HG03196 (cell line): ENCODE data around the gene IFT25.
A peak's percentile ranks its signal among the peaks of the same experiment; 100 is the strongest.
"Not testable (repeated sequence)": the region's sequence is repeated elsewhere in the genome, so short reads cannot be mapped to it uniquely, and the experiment has no call there.

Experiments
- ATAC-seq: cut with Tn5 transposase; IDR thresholded peaks from one replicate; pipeline ENCODE4 v1.9.1; 2021; ENCODE audit not compliant: unreplicated experiment

IFT25 gene

DNA sequence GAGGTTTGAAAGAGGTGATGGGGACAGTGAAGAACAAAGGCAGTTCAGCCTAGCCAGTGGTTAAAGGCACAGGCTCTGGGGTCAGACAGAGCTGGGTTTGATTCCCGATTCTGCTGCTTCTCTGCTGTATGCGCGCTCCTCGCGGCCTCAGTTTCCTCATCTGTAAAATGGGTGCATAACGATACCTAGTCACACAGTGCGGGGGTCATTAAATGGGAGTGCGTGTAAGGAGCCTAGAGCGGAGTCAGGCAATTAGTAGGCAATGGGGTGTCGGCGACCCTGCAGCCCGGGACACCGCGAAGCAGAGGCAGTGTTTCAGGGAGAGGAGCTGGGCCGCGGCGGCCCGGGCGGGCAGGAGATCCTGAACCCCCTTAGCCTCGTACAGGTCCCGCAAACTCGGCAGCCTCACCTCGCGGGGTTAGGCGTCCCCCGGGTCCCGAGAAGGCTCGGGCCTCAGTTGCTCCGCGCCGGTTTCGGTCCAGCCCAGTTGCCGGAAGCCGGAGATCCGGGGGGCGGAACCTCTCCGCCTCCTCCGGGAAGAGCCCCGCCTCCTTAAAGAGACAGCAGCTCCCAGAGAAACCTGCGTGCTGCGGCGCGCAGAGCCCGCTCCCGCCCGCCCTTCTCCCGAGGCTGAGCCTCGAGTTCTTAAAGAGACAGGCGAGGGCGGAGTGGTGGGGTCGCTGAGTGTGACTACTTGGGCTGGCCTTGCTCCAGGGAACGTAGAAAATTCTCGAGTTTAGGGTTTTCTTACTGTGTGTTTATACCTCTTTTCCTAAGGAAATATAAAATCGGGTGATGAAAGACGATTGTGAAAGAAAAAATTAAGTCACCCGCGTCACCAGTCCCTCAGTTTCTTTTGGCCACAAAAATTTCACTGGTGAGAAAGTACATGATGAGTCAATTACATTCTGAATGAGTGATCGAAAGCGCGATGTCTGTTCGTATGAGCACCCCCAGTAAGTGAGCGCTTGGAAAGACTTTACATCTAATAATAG lies 55.9 kb downstream of the IFT25 start, which contains the start of gene YIPF1:
Gene YIPF1 (minus strand): TSS at position 494 of the 995 bp plus-strand sequence. CDS start 860 bp downstream, outside the sequence.
- peak; percentile 90 for ATAC-seq

DNA sequence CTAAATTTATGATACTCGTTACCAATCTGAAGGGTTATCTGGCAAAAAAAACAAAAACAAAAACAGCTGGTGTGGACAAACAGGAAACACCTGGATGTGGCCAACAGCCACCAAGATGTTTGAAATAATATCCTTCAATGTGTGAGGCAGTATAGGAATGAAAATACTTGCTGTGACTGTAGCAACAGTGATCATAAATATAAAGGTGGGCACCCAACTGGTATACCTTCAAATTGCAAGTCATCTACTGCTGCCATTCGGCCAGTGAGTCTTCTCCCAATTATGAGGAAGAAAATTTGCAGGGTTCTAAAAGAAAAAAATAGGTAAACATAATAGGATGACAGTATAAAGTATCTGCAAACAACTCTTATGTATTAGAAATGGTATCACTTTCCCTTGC lies 56.8 kb downstream of the IFT25 start:
- no peak for ATAC-seq

DNA sequence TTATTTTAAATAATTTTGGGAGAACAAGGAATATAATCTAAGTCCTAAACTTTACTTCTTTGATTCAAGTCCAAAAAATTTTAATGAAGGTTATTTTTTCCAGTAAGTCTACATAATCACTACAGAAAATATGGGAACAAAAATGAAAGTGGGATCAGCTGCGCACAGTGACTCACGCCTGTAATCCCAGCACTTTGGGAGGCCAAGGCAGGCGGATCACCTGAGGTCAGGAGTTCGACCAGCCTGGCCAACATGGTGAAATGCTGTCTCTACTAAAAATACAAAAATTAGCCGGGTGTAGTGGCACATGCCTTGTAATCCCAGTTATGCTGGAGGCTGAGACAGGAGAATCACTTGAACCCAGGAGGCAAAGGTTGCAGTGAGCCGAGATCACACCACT lies 61.9 kb downstream of the IFT25 start:
- ATAC-seq: not testable (repeated sequence)

DNA sequence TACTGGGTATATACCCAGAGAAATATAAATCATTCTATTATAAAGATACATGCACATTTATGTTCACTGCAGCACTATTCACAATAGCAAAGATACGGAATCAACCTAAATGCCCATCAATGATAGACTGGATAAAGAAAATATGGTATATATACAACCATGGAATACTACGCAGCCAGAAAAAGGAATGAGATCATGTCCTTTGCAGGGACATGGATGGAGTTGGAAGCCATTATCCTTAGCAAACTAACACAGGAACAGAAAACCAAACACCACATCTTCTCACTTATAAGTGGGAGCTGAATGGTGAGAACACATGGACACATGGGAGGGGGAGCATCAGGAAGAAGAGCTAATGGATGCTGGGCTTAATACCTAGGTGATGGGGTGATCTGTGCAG lies 63.6 kb downstream of the IFT25 start:
- not testable (repeated sequence) for ATAC-seq

DNA sequence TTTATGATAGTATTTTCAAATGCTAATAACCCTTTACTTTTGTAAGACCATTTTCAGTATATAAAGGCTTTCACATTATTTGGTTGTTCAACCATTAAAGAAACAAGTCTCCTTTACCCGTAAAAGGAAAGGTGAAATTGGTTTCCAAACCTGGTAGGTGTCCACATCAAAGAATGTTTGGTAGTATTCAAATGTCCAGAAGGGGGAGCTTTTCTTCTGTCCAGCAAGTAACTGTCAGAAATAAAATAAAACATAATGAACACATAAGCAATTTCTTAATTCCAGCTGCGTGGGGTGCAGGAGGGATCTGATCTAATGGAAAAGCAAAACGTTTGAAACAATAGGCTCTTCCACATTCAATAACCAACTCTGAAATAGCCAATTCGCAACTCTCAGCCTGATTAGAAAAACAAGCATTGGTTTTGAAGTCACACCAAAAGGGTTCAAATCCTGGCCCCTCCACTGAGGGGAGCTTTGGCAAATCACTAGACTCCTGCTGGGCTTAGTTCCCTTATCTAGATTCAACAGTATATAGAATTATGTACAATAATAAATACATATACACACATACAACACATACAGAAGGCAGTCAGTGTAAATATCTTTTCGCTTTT lies 66.9 kb downstream of the IFT25 start:
- ATAC-seq: no peak

DNA sequence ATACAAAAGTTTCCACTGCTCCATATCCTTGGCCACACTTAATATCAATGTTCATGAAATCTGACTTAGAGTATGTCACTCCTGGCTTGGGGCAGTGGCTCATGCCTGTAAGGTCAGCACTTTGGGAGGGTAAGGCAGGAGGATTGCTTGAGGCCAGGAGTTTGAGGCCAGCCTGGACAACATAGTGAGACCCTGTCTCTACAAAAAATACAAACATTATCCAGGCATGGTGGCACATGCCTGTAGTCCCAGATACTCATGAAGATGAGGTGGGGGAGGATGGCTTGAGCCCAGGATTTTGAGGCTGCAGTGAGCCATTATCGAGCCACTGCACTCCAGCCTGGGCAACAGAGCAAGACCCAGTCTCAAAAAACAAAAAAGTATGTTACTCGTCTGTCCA lies 70.3 kb downstream of the IFT25 start:
- ATAC-seq: not testable (repeated sequence)

DNA sequence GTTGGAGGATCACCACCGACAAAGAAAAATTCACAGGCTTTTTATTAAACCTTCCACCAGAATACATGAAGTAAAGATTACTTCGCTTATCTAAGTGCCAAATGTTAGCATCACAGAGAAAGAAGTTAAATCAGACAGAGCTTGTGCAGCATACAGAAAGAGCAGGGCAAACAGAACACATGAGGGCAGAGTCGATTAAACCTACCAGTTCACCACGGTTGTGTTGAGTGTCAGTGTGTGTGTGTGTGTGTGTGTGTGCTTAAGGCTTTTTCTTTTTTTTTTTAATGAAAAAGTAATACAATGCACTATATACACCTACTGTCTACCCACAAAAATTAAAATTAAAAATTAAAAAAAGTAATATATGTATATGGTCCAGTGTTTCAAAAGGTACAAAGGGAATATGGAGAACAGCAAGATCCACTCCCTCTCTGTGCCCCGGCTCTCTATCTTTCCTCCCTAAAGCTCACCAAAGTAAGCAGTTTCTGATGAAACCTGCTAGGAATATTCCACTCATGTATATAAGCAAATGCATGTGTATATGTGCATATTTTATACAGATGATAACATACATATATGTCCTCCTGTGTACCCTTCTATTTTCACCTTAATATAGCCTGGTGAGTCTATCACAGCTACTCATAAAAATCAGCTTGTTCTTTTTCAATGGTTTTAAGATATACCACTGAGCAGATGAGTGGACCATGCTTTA lies 73.6 kb downstream of the IFT25 start:
- no peak for ATAC-seq
